ENCODE results near the gene EBF3. TPM values are rescaled to one million over a fixed set of nuclear protein-coding genes. Genes with fewer than 3 reads are reported as not detected.

Gene EBF3
- total RNA-seq, 1 experiment from 2014 or later: not detected

DNA sequence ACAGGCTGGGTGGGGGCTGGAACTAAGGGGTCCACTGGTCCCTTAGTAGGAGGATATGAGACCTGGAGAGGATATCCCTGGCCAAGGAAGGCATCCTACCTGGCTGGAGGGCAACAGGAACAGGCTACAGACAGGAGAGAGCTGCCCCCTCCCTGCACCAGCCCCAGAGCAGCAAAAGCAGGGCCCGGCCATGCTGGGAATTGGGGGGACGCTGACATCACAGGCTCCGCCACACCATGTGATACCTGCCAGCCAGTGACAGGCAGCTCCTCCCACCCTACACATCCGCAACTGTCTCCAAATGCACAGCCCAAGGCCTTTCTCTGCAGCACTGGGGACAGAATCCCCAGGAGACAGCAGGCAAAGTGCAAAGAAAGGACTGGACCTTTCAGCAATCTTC lies 100.0 kb downstream of the EBF3 start:
- BruUV-seq (replicated peaks): no TSS peak
- H3K36me3 Mint-ChIP-seq (ENCODE audit: insufficient read depth, unreplicated experiment): no peaks in the 10 kb centered on the region
- intact Hi-C loops (cut with micrococcal nuclease): no loop called here
- no peaks in the 10 kb centered on the region for H3K9me3 Mint-ChIP-seq (ENCODE audit: unreplicated experiment)
- no peak for DNase-seq (ENCODE audit: unreplicated experiment)
- no peak overlapping the region for H3K4me3 Mint-ChIP-seq (ENCODE audit: unreplicated experiment)
- TF ChIP-seq, protein P1, sequence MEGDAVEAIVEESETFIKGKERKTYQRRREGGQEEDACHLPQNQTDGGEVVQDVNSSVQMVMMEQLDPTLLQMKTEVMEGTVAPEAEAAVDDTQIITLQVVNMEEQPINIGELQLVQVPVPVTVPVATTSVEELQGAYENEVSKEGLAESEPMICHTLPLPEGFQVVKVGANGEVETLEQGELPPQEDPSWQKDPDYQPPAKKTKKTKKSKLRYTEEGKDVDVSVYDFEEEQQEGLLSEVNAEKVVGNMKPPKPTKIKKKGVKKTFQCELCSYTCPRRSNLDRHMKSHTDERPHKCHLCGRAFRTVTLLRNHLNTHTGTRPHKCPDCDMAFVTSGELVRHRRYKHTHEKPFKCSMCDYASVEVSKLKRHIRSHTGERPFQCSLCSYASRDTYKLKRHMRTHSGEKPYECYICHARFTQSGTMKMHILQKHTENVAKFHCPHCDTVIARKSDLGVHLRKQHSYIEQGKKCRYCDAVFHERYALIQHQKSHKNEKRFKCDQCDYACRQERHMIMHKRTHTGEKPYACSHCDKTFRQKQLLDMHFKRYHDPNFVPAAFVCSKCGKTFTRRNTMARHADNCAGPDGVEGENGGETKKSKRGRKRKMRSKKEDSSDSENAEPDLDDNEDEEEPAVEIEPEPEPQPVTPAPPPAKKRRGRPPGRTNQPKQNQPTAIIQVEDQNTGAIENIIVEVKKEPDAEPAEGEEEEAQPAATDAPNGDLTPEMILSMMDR (IDR thresholded peaks at IDR 0.05; ENCODE audit: unreplicated experiment): no peak
- no peaks in the 10 kb centered on the region for H3K27me3 Mint-ChIP-seq (ENCODE audit: insufficient read depth, unreplicated experiment)
- no peaks in the 10 kb centered on the region for H3K4me1 Mint-ChIP-seq (ENCODE audit: insufficient read depth, unreplicated experiment)
- ChIA-PET POLR2A (no interaction called here), CTCF (interaction anchor here (0.6 to 1.2 kb wide), 2 partner anchors 10 to 202 kb away, joined by 3 to 4 read pairs; no protein-coding TSS in a partner anchor)
- H3K27ac Mint-ChIP-seq (ENCODE audit: low read depth, unreplicated experiment): no peak overlapping the region

DNA sequence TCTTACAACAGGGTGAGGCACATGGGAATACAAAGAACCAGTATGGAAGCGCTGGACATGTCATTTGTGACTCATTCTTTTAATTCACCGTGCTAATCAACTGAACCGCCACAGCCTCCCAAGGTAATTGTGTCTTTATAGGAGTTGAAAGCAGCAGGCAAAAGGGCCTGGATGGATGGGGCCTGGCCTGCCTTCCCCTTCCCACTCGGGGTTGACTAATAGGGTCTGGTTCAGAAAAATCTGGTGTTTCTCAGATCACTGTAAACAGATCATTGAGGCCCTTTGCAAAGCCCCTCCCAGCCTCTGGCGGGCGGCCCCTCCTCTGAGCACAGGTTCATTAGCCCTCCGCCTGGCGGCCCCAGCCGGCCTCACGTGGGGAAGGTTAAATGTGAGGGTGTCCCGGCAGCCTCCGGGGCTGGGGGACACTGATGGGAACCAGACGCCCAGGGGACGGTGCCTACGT lies 100.8 kb downstream of the EBF3 start:
- Mint-ChIP-seq H3K4me3 (ENCODE audit: unreplicated experiment) (no peak overlapping the region), H3K36me3 (ENCODE audit: insufficient read depth, unreplicated experiment) (no peaks in the 10 kb centered on the region), H3K9me3 (ENCODE audit: unreplicated experiment) (no peaks in the 10 kb centered on the region), H3K4me1 (ENCODE audit: insufficient read depth, unreplicated experiment) (no peaks in the 10 kb centered on the region), H3K27me3 (ENCODE audit: insufficient read depth, unreplicated experiment) (no peaks in the 10 kb centered on the region), H3K27ac (ENCODE audit: low read depth, unreplicated experiment) (no peak overlapping the region)
- intact Hi-C loops (cut with micrococcal nuclease): no loop called here
- BruUV-seq (replicated peaks): no TSS peak
- DNase-seq (ENCODE audit: unreplicated experiment): no peak
- CTCF ChIA-PET: interaction anchor here (0.7 to 1.2 kb wide), 2 partner anchors 10 to 28 kb away, joined by 4 to 5 read pairs; no protein-coding TSS in a partner anchor
- POLR2A ChIA-PET: no interaction called here
- TF ChIP-seq, protein P1 (IDR thresholded peaks at IDR 0.05; ENCODE audit: unreplicated experiment): no peak

DNA sequence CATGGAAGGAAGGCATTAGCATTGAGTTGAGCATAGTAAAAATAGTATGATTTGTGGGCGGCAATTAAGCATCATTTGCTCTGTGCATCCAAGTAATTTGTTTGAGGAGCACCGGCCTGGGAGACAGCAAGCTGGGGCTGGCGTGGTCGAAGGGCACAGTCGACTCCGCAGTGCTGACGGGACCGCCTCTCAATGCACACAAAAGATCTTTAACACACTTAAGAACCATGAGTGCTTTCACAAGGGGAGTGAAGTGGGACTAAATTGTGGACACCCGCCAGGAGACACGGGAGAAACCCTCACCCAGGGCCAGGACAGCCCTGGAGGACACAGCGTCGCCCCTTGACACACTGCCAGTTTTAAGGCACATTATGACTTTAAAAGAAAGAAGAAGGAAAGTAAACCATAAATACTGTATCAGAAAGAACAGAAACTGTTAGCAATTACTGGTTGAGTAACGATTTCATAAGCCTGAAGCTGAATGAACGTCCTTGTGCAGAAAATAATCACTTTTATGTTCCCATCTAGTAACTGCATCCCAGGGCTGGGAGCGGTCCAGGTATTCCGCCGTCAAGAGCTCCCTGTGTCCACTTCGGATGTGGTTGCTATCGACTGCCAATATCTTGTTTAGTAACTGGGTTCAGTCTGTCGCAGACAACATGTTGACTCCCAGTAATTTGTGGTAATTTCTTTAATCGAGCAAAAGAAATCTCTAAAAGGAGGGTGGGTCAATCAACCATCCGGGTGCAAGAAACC lies 102.1 kb downstream of the EBF3 start:
- ChIA-PET CTCF (interaction anchor here (0.7 kb wide), 1 partner anchor 8 kb away, joined by 3 read pairs; no protein-coding TSS in a partner anchor), POLR2A (no interaction called here)
- no peaks in the 10 kb centered on the region for H3K4me1 Mint-ChIP-seq (ENCODE audit: insufficient read depth, unreplicated experiment)
- H3K27me3 Mint-ChIP-seq (ENCODE audit: insufficient read depth, unreplicated experiment): no peaks in the 10 kb centered on the region
- H3K36me3 Mint-ChIP-seq (ENCODE audit: insufficient read depth, unreplicated experiment): no peaks in the 10 kb centered on the region
- no TSS peak for BruUV-seq (replicated peaks)
- intact Hi-C loops (cut with micrococcal nuclease): no loop called here
- no peak overlapping the region for H3K27ac Mint-ChIP-seq (ENCODE audit: low read depth, unreplicated experiment)
- H3K4me3 Mint-ChIP-seq (ENCODE audit: unreplicated experiment): no peak overlapping the region
- peaks cover 5% of the 10 kb centered on the region for H3K9me3 Mint-ChIP-seq (ENCODE audit: unreplicated experiment)
- DNase-seq (ENCODE audit: unreplicated experiment): no peak
- TF ChIP-seq, protein P1 (IDR thresholded peaks at IDR 0.05; ENCODE audit: unreplicated experiment): no peak

DNA sequence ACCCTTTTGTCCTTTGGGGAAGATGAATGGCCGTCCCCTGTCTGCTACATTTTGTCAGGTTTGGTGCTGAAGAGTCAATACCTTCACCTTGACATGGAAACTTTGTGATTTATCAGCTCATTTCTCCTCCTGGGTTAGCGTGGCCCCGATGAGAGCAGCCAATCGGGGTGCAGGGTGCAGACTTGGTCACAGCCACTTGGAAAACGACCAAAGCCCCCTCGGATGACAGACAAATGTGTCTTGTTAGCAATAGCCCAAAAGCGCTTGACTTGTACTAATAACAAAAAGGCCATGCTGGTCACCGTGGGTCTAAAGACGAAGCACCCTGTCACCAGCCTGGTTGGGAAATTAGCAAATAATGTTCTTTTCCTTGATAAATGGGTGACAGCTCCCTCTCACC lies 103.7 kb downstream of the EBF3 start:
- intact Hi-C loops (cut with micrococcal nuclease): no loop called here
- TF ChIP-seq, protein P1 (IDR thresholded peaks at IDR 0.05; ENCODE audit: unreplicated experiment): no peak
- POLR2A ChIA-PET: no interaction called here
- Mint-ChIP-seq H3K4me3 (ENCODE audit: unreplicated experiment) (no peak overlapping the region), H3K36me3 (ENCODE audit: insufficient read depth, unreplicated experiment) (no peaks in the 10 kb centered on the region), H3K27ac (ENCODE audit: low read depth, unreplicated experiment) (no peak overlapping the region), H3K4me1 (ENCODE audit: insufficient read depth, unreplicated experiment) (no peaks in the 10 kb centered on the region), H3K27me3 (ENCODE audit: insufficient read depth, unreplicated experiment) (no peaks in the 10 kb centered on the region), H3K9me3 (ENCODE audit: unreplicated experiment) (peaks cover 5% of the 10 kb centered on the region)
- CTCF ChIA-PET: no interaction called here
- DNase-seq (ENCODE audit: unreplicated experiment): no peak
- no TSS peak for BruUV-seq (replicated peaks)
